NCI-H2029 treated with DMSO at 0.1 percent for 48 hours (cell line): ENCODE results near the gene RNF220.
"Not testable (repeated sequence)": the region's sequence is repeated elsewhere in the genome, so short reads cannot be mapped to it uniquely, and the experiment has no call there.

Experiments
- DNase-seq: peaks from one replicate; lab custom pipeline; 2025; lab: John Stamatoyannopoulos, UW

Gene RNF220

GRCh38 chr1:44549510-44549909 is 144.5 kb downstream of the RNF220 start:
- DNase-seq = no peak

- DNase-seq = peak; percentile 44
Measured at GRCh38 chr1:44553127-44553758, 148.2 kb downstream of the RNF220 start.

GRCh38 chr1:44553771-44554170 is 148.7 kb downstream of the RNF220 start:
- DNase-seq = no peak

- DNase-seq = no peak
Measured at GRCh38 chr1:44554706-44555105, 149.7 kb downstream of the RNF220 start.

GRCh38 chr1:44557778-44558177 is 152.7 kb downstream of the RNF220 start:
- no peak for DNase-seq

GRCh38 chr1:44558883-44559282 is 153.8 kb downstream of the RNF220 start:
- DNase-seq = no peak

- DNase-seq = no peak
Measured at GRCh38 chr1:44559330-44559729, 154.3 kb downstream of the RNF220 start.

- DNase-seq = no peak
Measured at GRCh38 chr1:44559913-44560312, 154.9 kb downstream of the RNF220 start.

- not testable (repeated sequence) for DNase-seq
Measured at GRCh38 chr1:44560696-44561095, 155.6 kb downstream of the RNF220 start.

- DNase-seq = no peak
Measured at GRCh38 chr1:44565259-44565750, 160.2 kb downstream of the RNF220 start.

- DNase-seq = no peak
Measured at GRCh38 chr1:44565833-44566232, 160.8 kb downstream of the RNF220 start.

- no peak for DNase-seq
Measured at GRCh38 chr1:44566281-44567046, 161.4 kb downstream of the RNF220 start.

- DNase-seq = no peak
Measured at GRCh38 chr1:44568128-44568900, 163.3 kb downstream of the RNF220 start.

- no peak for DNase-seq
Measured at GRCh38 chr1:44569491-44569890, 164.4 kb downstream of the RNF220 start.

GRCh38 chr1:44571712-44572571 is 166.9 kb downstream of the RNF220 start:
- peak; percentile 35 for DNase-seq

GRCh38 chr1:44572572-44572879 is 167.5 kb downstream of the RNF220 start:
- DNase-seq = no peak

GRCh38 chr1:44575396-44575795 is 170.3 kb downstream of the RNF220 start:
- DNase-seq = no peak

- DNase-seq = no peak
Measured at GRCh38 chr1:44576456-44577150, 171.5 kb downstream of the RNF220 start.

- no peak for DNase-seq
Measured at GRCh38 chr1:44581205-44581604, 176.2 kb downstream of the RNF220 start.

GRCh38 chr1:44584167-44584566 is 179.1 kb downstream of the RNF220 start:
- DNase-seq = no peak

- DNase-seq = no peak
Measured at GRCh38 chr1:44585315-44585920, 180.4 kb downstream of the RNF220 start.
